Measurements from ENCODE around the gene BCAT1. TPM values are rescaled to one million over a fixed set of nuclear protein-coding genes. Genes with fewer than 3 reads are reported as not detected.
"Not testable (repeated sequence)": the region's sequence is repeated elsewhere in the genome, so short reads cannot be mapped to it uniquely, and the experiment has no call there.

Gene BCAT1
- total RNA-seq, 4 donors from 2014 or later, result 0.80 to 14.0 (median 3.9) TPM

DNA sequence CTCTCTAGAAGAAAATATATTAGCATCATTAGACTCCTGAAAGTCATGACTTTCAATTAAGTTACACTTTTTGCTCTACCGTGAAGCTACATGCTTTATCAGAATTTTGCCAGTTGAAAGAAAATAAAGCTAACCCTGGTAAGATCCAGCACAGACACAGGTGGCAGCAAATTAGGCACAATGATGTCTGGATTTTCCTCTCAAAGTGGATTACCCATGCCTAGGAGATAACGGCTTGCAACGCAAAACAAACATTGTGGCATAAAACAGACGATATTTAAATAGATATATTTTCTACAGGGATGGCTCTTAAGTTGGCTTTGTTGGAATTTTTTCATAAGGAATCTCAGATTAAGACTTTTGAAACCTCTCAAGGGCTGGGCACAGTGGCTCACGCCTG lies 33.4 kb downstream of the BCAT1 start:
- in situ Hi-C loops (cut with MboI; ENCODE audit: low pct_ligation_motif_present in 1 of 4, low pct_unique_long_range_greater_than_20kb in 1 of 4, low sequenced_read_pairs in 3 of 4) (no loop called here), intact Hi-C loops (cut with DNase I; ENCODE audit: low total_unique reads) (no loop called here)
- 64 to 78% methylated on average over 5 of the region's 5 CpGs for WGBS, 2 donors (ENCODE audit: low coverage in 1 of 2)
- no peak for DNase-seq
- Histone ChIP-seq H3K27ac (no peak overlapping the region), H3K27me3 (no peaks in the 10 kb centered on the region), H3K4me3 (no peak overlapping the region), H3K4me1 (no peaks in the 10 kb centered on the region), H3K36me3 (no peaks in the 10 kb centered on the region), H3K9me3 (no peaks in the 10 kb centered on the region)
- TF ChIP-seq, protein P1, sequence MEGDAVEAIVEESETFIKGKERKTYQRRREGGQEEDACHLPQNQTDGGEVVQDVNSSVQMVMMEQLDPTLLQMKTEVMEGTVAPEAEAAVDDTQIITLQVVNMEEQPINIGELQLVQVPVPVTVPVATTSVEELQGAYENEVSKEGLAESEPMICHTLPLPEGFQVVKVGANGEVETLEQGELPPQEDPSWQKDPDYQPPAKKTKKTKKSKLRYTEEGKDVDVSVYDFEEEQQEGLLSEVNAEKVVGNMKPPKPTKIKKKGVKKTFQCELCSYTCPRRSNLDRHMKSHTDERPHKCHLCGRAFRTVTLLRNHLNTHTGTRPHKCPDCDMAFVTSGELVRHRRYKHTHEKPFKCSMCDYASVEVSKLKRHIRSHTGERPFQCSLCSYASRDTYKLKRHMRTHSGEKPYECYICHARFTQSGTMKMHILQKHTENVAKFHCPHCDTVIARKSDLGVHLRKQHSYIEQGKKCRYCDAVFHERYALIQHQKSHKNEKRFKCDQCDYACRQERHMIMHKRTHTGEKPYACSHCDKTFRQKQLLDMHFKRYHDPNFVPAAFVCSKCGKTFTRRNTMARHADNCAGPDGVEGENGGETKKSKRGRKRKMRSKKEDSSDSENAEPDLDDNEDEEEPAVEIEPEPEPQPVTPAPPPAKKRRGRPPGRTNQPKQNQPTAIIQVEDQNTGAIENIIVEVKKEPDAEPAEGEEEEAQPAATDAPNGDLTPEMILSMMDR (IDR thresholded peaks at IDR 0.05), result no peak
- TF ChIP-seq POLR2AphosphoS5 (IDR thresholded peaks at IDR 0.05), result no peak
- TF ChIP-seq POLR2A (IDR thresholded peaks at IDR 0.05), result no peak
- no peak for TF ChIP-seq EP300 (IDR thresholded peaks at IDR 0.05; ENCODE audit: low read depth)

DNA sequence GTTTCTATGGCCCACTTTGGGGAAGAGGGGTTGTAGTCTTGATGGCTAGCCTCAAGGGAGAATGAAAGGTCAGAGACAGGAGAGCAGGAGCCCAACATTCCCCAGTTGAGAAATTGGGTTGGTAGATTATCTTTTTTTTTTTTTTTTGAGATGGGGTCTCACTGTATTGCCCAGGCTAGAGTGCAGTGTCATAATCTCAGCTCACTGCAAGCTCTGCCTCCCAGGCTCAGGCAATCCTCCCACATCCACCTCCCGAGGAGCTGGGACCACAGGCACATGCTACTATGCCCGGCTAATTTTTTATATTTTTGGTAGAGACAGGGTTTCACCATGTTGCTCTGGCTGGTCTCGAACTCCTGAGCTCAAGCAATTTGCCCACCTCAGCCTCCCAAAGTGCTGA lies 34.9 kb downstream of the BCAT1 start:
- Histone ChIP-seq H3K27ac (no peak overlapping the region), H3K9me3 (no peaks in the 10 kb centered on the region), H3K36me3 (no peaks in the 10 kb centered on the region), H3K27me3 (no peaks in the 10 kb centered on the region), H3K4me3 (no peak overlapping the region), H3K4me1 (no peaks in the 10 kb centered on the region)
- in situ Hi-C loops (cut with MboI; ENCODE audit: low pct_ligation_motif_present in 1 of 4, low pct_unique_long_range_greater_than_20kb in 1 of 4, low sequenced_read_pairs in 3 of 4), result no loop called here
- no peak for DNase-seq
- intact Hi-C loops (cut with DNase I; ENCODE audit: low total_unique reads), result no loop called here
- WGBS, 2 donors (ENCODE audit: low coverage in 1 of 2), result 74 to 83% methylated on average over 3 of the region's 3 CpGs
- TF ChIP-seq POLR2AphosphoS5 (IDR thresholded peaks at IDR 0.05) (no peak), EP300 (IDR thresholded peaks at IDR 0.05; ENCODE audit: low read depth) (no peak), POLR2A (IDR thresholded peaks at IDR 0.05) (no peak)
- TF ChIP-seq, protein P1 (IDR thresholded peaks at IDR 0.05), result no peak

DNA sequence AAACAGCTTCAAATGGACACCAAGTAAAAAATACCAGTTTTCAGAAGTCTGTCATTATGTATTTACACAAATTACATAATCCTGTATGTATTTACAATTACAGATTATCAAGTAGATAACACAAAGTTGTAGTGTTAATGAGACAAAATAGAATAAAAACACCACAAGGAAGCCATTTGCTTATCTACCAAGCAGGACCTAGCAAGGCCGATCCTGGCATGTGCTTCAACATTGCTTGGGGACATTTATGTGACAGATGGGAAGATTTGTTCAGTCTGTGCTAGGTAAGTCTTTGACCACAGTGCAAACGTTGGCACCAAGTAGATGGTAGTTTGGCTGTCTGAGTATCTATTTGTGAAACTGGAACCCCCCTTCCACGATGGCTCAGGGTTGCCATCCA lies 35.8 kb downstream of the BCAT1 start:
- no peaks in the 10 kb centered on the region for H3K36me3 ChIP-seq
- no peak overlapping the region for H3K27ac ChIP-seq
- H3K4me3 ChIP-seq, result no peak overlapping the region
- 60 to 75% methylated on average over 2 to 3 of the region's 3 CpGs for WGBS, 2 donors (ENCODE audit: low coverage in 1 of 2)
- no peaks in the 10 kb centered on the region for H3K9me3 ChIP-seq
- DNase-seq, result no peak
- TF ChIP-seq, protein P1 (IDR thresholded peaks at IDR 0.05), result no peak
- TF ChIP-seq POLR2A (IDR thresholded peaks at IDR 0.05) (no peak), EP300 (IDR thresholded peaks at IDR 0.05; ENCODE audit: low read depth) (no peak), POLR2AphosphoS5 (IDR thresholded peaks at IDR 0.05) (no peak)
- in situ Hi-C loops (cut with MboI; ENCODE audit: low pct_ligation_motif_present in 1 of 4, low pct_unique_long_range_greater_than_20kb in 1 of 4, low sequenced_read_pairs in 3 of 4) (no loop called here), intact Hi-C loops (cut with DNase I; ENCODE audit: low total_unique reads) (no loop called here)
- H3K27me3 ChIP-seq, result no peaks in the 10 kb centered on the region
- H3K4me1 ChIP-seq, result no peaks in the 10 kb centered on the region

DNA sequence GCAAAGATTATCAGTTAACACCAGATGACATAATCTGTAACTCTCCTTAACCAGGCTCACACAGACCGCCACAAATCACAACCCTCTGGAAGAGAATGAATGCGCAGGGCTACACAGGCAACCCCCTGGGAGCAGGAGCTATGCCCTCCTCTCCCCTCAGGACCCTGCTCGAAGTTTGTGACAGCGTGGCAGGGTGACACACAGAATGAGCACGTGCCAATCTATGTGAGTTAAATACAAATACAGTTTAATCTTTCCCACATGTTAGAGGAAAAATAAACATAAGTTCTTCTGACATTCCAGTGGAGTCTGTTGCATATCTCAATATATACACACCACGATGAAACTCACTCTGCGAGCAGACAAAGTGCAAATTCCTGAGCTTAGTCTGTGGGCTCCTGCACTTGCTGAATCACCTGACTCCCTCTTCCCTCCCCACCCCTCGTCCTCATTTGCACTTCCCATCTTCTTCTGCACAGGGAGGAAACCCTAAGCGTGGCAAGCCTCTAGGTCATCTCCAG lies 37.6 kb downstream of the BCAT1 start:
- Histone ChIP-seq H3K27me3 (no peaks in the 10 kb centered on the region), H3K36me3 (no peaks in the 10 kb centered on the region), H3K9me3 (no peaks in the 10 kb centered on the region), H3K27ac (no peak overlapping the region), H3K4me3 (no peak overlapping the region), H3K4me1 (no peaks in the 10 kb centered on the region)
- intact Hi-C loops (cut with DNase I; ENCODE audit: low total_unique reads) (no loop called here), in situ Hi-C loops (cut with MboI; ENCODE audit: low pct_ligation_motif_present in 1 of 4, low pct_unique_long_range_greater_than_20kb in 1 of 4, low sequenced_read_pairs in 3 of 4) (no loop called here)
- 44 to 60% methylated on average over 4 to 9 of the region's 9 CpGs for WGBS, 2 donors (ENCODE audit: low coverage in 1 of 2)
- no peak for DNase-seq
- TF ChIP-seq POLR2A (IDR thresholded peaks at IDR 0.05), result no peak
- TF ChIP-seq, protein P1 (IDR thresholded peaks at IDR 0.05), result no peak
- no peak for TF ChIP-seq EP300 (IDR thresholded peaks at IDR 0.05; ENCODE audit: low read depth)
- no peak for TF ChIP-seq POLR2AphosphoS5 (IDR thresholded peaks at IDR 0.05)

DNA sequence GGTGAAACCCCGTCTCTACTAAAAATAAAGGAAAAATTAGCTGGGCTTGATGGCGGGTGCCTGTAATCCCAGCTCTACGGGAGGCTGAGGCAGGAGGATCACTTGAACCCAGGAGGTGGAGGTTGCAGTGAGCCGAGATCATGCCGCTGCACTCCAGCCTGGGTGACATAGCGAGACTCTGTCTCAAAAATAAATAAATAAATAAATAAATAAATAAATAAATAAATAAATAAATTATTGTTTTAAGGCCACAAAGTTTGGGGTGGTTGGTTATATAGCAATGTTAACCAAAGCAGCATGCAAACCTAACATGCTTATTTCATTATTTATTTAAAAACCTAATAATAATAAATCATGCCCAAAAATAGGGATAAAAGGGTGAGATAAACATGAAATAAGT lies 38.7 kb downstream of the BCAT1 start:
- 95 to 99% methylated on average over 5 to 6 of the region's 6 CpGs for WGBS, 2 donors (ENCODE audit: low coverage in 1 of 2)
- intact Hi-C loops (cut with DNase I; ENCODE audit: low total_unique reads), result not testable (repeated sequence)

More for the DNA sequence above, 38.7 kb downstream of the BCAT1 start:
- H3K4me1 ChIP-seq; DNase-seq; H3K36me3 ChIP-seq; H3K9me3 ChIP-seq; H3K27ac ChIP-seq; in situ Hi-C loops (cut with MboI; ENCODE audit: low pct_ligation_motif_present in 1 of 4, low pct_unique_long_range_greater_than_20kb in 1 of 4, low sequenced_read_pairs in 3 of 4); H3K27me3 ChIP-seq; H3K4me3 ChIP-seq: not testable (repeated sequence)

Measured in transverse colon (tissue), 4 donors.